ENCODE results near the gene SLC35C1.
"Not testable (repeated sequence)": the region's sequence is repeated elsewhere in the genome, so short reads cannot be mapped to it uniquely, and the experiment has no call there.

SLC35C1 gene

DNA sequence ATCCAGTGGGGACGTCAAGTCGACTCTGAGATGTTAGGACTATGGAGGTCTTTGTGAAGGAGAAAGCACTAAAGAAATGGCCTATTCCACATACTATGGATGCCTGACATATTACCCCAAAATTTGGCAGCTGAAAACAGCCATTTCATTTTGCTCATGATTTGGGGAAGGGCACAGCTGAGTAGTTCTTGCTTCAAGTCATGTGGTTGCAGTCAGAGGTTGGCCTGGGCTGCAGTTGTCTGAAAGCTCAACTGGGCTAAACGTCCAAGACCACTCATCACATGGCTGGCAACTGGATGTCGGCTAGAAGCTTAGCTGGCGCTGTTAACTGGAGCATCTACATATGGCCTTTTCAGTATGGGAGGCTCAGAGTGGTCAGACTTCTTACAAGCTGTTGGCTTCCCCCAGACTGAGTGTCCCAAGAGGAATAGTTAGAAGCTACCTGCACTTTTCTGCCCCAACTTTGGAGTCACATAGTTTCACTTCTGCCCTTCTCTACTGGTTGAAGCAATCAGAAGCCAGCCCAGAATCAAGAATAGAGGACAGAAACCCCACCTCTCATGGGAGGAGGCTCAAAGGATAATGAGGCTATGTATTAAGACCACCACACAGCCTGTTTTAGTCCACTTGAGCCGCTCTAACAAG, 14.1 kb downstream of the SLC35C1 start:
- Histone ChIP-seq H3K4me2 (no peak overlapping the region), H3K4me3 (IDR thresholded peaks at IDR 0.05; ENCODE audit: insufficient read depth, low read depth, low read length) (no peak overlapping the region), H3K4me1 (ENCODE audit: low read depth, poor library complexity, severe bottlenecking) (peaks cover 53% of the 10 kb centered on the region), H4K20me1 (ENCODE audit: insufficient read depth) (no peaks in the 10 kb centered on the region), H3K36me3 (ENCODE audit: insufficient read depth) (no peaks in the 10 kb centered on the region), H3K27ac (no peak overlapping the region), H3K27me3 (ENCODE audit: insufficient read depth, low read depth) (no peaks in the 10 kb centered on the region), H2AFZ (ENCODE audit: low read depth) (no peak overlapping the region), H3K79me2 (ENCODE audit: insufficient read depth, low read depth) (no peaks in the 10 kb centered on the region), H3K9ac (no peak overlapping the region)
- TF ChIP-seq, protein P1, sequence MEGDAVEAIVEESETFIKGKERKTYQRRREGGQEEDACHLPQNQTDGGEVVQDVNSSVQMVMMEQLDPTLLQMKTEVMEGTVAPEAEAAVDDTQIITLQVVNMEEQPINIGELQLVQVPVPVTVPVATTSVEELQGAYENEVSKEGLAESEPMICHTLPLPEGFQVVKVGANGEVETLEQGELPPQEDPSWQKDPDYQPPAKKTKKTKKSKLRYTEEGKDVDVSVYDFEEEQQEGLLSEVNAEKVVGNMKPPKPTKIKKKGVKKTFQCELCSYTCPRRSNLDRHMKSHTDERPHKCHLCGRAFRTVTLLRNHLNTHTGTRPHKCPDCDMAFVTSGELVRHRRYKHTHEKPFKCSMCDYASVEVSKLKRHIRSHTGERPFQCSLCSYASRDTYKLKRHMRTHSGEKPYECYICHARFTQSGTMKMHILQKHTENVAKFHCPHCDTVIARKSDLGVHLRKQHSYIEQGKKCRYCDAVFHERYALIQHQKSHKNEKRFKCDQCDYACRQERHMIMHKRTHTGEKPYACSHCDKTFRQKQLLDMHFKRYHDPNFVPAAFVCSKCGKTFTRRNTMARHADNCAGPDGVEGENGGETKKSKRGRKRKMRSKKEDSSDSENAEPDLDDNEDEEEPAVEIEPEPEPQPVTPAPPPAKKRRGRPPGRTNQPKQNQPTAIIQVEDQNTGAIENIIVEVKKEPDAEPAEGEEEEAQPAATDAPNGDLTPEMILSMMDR (conservative IDR thresholded peaks at IDR 0.05; ENCODE audit: low read depth, low read length), result no peak

DNA sequence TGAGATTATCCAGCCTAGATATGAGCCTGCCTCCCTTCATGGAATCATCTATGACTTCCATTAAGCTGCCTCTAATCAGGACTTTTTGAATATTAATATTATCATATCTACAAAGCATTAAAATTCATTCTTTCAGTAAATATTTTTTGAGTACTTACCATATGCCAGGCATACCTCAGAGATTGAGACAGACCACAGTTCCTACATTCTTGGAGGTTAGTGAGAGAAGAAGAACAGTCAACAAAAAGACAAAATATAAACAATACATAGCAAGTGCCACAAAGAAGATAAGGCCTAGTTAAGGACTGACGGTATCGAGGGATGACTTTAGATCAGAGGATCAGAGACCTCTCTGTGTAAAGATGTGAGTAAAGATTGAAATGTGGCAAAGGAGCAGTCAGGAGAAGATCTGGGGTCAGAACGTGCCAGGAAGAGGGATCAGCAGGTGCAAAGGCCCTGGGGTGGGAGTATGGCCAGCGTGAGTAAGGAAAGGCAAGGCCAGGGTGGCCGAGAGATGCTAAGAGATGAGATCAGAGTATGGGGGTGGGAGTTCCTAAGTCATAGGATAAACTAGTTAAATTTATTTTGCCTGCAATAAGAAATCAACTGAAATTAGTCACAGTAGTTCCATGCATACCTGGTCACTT, 15.4 kb downstream of the SLC35C1 start:
- no peak overlapping the region for H2AFZ ChIP-seq (ENCODE audit: low read depth)
- H3K4me1 ChIP-seq (ENCODE audit: low read depth, poor library complexity, severe bottlenecking), result peaks cover 65% of the 10 kb centered on the region
- no peaks in the 10 kb centered on the region for H3K79me2 ChIP-seq (ENCODE audit: insufficient read depth, low read depth)
- H3K4me3 ChIP-seq (IDR thresholded peaks at IDR 0.05; ENCODE audit: insufficient read depth, low read depth, low read length), result no peak overlapping the region
- H3K27me3 ChIP-seq (ENCODE audit: insufficient read depth, low read depth), result no peaks in the 10 kb centered on the region
- H3K9ac ChIP-seq, result no peak overlapping the region
- no peak overlapping the region for H3K27ac ChIP-seq
- TF ChIP-seq, protein P1 (conservative IDR thresholded peaks at IDR 0.05; ENCODE audit: low read depth, low read length), result no peak
- H3K36me3 ChIP-seq (ENCODE audit: insufficient read depth), result no peaks in the 10 kb centered on the region
- no peaks in the 10 kb centered on the region for H4K20me1 ChIP-seq (ENCODE audit: insufficient read depth)
- H3K4me2 ChIP-seq, result no peak overlapping the region

DNA sequence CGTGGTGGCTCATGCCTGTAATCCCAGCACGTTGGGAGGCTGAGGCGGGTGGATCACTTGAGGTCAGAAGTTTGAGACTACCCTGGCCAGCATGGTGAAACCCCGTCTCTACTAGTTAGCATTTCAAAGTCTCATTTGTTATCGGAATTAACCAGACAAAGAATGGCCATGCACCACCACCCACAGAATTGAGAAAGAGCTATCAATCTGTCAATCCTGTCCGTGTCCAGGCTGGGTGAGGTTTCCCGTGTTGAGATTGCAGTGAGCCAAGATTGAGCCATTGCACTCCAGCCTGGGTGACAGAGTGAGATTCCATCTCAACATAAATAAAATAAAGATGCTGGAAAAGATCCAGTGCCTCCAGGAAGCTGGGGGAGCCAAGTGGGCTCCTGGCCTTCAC, 21.5 kb downstream of the SLC35C1 start:
- H3K79me2 ChIP-seq (ENCODE audit: insufficient read depth, low read depth); H3K9ac ChIP-seq; H3K27ac ChIP-seq; H3K4me3 ChIP-seq (IDR thresholded peaks at IDR 0.05; ENCODE audit: insufficient read depth, low read depth, low read length); H4K20me1 ChIP-seq (ENCODE audit: insufficient read depth); H3K36me3 ChIP-seq (ENCODE audit: insufficient read depth); H3K4me2 ChIP-seq; H3K27me3 ChIP-seq (ENCODE audit: insufficient read depth, low read depth); H2AFZ ChIP-seq (ENCODE audit: low read depth): not testable (repeated sequence)
- peaks cover 51% of the 10 kb centered on the region for H3K4me1 ChIP-seq (ENCODE audit: low read depth, poor library complexity, severe bottlenecking)

DNA sequence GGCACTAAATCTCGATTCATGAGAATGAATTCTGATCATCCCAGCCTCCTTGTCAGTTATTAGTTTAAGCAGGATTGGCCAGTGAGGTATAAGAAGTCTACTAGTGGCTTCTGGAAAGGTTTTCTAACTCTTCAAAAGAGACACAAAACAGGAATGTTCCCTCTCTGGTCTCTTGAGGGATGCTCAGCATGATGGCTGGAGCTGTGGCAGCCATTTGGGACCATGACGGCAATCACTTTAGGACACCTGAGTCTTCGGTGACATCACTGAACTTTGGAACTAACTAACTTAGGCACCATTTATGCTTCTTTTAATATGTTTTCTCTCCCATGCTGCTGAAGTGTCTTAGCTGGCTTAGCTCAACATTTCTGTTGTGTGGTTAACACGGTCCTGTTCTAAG, 22.2 kb downstream of the SLC35C1 start:
- no peak overlapping the region for H3K27ac ChIP-seq
- no peak overlapping the region for H3K4me2 ChIP-seq
- no peaks in the 10 kb centered on the region for H3K27me3 ChIP-seq (ENCODE audit: insufficient read depth, low read depth)
- H3K4me1 ChIP-seq (ENCODE audit: low read depth, poor library complexity, severe bottlenecking), result peaks cover 45% of the 10 kb centered on the region
- H4K20me1 ChIP-seq (ENCODE audit: insufficient read depth), result no peaks in the 10 kb centered on the region
- no peak overlapping the region for H3K4me3 ChIP-seq (IDR thresholded peaks at IDR 0.05; ENCODE audit: insufficient read depth, low read depth, low read length)
- TF ChIP-seq, protein P1 (conservative IDR thresholded peaks at IDR 0.05; ENCODE audit: low read depth, low read length), result no peak
- H2AFZ ChIP-seq (ENCODE audit: low read depth), result no peak overlapping the region
- no peaks in the 10 kb centered on the region for H3K36me3 ChIP-seq (ENCODE audit: insufficient read depth)
- H3K79me2 ChIP-seq (ENCODE audit: insufficient read depth, low read depth), result no peaks in the 10 kb centered on the region
- no peak overlapping the region for H3K9ac ChIP-seq

DNA sequence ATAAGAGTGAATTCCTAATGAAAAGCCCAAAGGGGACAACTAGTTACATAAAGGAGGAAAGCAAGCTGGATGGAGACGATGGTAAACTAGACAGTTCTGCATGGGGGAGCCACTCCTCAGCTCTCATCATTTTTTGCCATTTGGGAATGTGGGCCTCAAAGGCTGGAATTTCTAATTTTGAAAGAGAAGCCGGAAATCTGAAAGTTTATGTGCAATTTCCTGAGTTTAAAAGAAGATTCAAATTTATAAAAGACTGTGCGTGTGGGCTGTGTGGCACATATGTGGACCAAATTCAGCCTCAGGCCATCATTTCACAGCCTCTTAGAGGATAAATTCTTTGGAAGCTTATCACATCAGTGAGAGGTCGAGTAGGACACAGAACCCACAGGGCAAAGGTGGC, 24.0 kb downstream of the SLC35C1 start:
- Histone ChIP-seq H3K9ac (no peak overlapping the region), H3K27ac (no peak overlapping the region), H3K4me3 (IDR thresholded peaks at IDR 0.05; ENCODE audit: insufficient read depth, low read depth, low read length) (no peak overlapping the region), H3K4me2 (no peak overlapping the region), H2AFZ (ENCODE audit: low read depth) (no peak overlapping the region), H3K27me3 (ENCODE audit: insufficient read depth, low read depth) (no peaks in the 10 kb centered on the region), H3K79me2 (ENCODE audit: insufficient read depth, low read depth) (no peaks in the 10 kb centered on the region), H4K20me1 (ENCODE audit: insufficient read depth) (no peaks in the 10 kb centered on the region), H3K36me3 (ENCODE audit: insufficient read depth) (no peaks in the 10 kb centered on the region), H3K4me1 (ENCODE audit: low read depth, poor library complexity, severe bottlenecking) (peaks cover 29% of the 10 kb centered on the region)
- TF ChIP-seq, protein P1 (conservative IDR thresholded peaks at IDR 0.05; ENCODE audit: low read depth, low read length), result no peak

Data from KMS-11 (cell line).